Endodermal cell (in vitro differentiated cells): ENCODE results near the gene OR51A7. TPM values are rescaled to one million over a fixed set of nuclear protein-coding genes. Genes with fewer than 3 reads are reported as not detected.
"Not testable (repeated sequence)": the region's sequence is repeated elsewhere in the genome, so short reads cannot be mapped to it uniquely, and the experiment has no call there.

Source experiments
- DNase-seq: peaks from one replicate; pipeline ENCODE4 v3.0.0-alpha.2; 2017
- H3K27ac ChIP-seq: 2 replicates; pipeline ENCODE4 v1.5.1; 2013; ENCODE audit warnings: mild to moderate bottlenecking, low read depth, low read length, moderate library complexity
- H3K27me3 ChIP-seq: 2 replicates; pipeline ENCODE4 v1.6.1; 2013; ENCODE audit warnings: mild to moderate bottlenecking, low read length, moderate library complexity; ENCODE audit not compliant: insufficient read depth, control insufficient read depth, poor library complexity, severe bottlenecking
- H3K36me3 ChIP-seq: 2 replicates; pipeline ENCODE4 v1.7.0; 2013; ENCODE audit warnings: mild to moderate bottlenecking, low read length, moderate library complexity; ENCODE audit not compliant: control insufficient read depth, insufficient read depth
- H3K4me1 ChIP-seq: one replicate; pipeline ENCODE4 v1.7.0; 2013; ENCODE audit warnings: low read length; ENCODE audit not compliant: control insufficient read depth, insufficient read depth
- H3K4me3 ChIP-seq: 2 replicates; pipeline ENCODE4 v1.5.1; 2013; ENCODE audit warnings: mild to moderate bottlenecking, low read length, moderate library complexity
- H3K9ac ChIP-seq: 2 replicates; pipeline ENCODE4 v1.6.1; 2013; ENCODE audit warnings: mild to moderate bottlenecking, low read length, moderate library complexity; ENCODE audit not compliant: poor library complexity, severe bottlenecking; ENCODE audit errors: extremely low read depth
- H3K9me3 ChIP-seq: 2 replicates; pipeline ENCODE4 v1.6.1; 2013; ENCODE audit warnings: mild to moderate bottlenecking, low read length, moderate library complexity; ENCODE audit not compliant: control insufficient read depth
- H3K27ac Mint-ChIP-seq: 2 replicates; pipeline ENCODE4 v1.8.0; 2020; ENCODE audit warnings: mixed read lengths
- H3K27me3 Mint-ChIP-seq: 2 replicates; pipeline ENCODE4 v1.8.0; 2021; ENCODE audit warnings: mild to moderate bottlenecking, mixed read lengths; ENCODE audit not compliant: insufficient read depth
- H3K36me3 Mint-ChIP-seq: 2 replicates; pipeline ENCODE4 v1.8.0; 2020; ENCODE audit warnings: low read depth, mixed read lengths
- H3K4me1 Mint-ChIP-seq: 2 replicates; pipeline ENCODE4 v1.8.0; 2020; ENCODE audit warnings: mixed read lengths
- H3K4me3 Mint-ChIP-seq: 2 replicates; pipeline ENCODE4 v1.8.0; 2020; ENCODE audit warnings: mild to moderate bottlenecking, moderate library complexity, mixed read lengths
- H3K9me3 Mint-ChIP-seq: 2 replicates; pipeline ENCODE4 v1.8.0; 2020; ENCODE audit warnings: mild to moderate bottlenecking, mixed read lengths
- WGBS, 2 experiments: methylation state at CpG; one replicate each; pipeline versions ENCODE4 v1.1.5 to v1.1.7; 2013; ENCODE audit warnings: missing lambda C conversion rate in 2 of 2, mixed read lengths in 1 of 2; ENCODE audit not compliant: insufficient coverage in 1 of 2, insufficient read length in 1 of 2; 5-methylcytosine and 5-hydroxymethylcytosine counted together
- total RNA-seq, 2 donors: library from RNA; stranded (reverse); fragmentation: NEBNext Ultra II Directional in 1 of 2; extraction: Animal tissue kit (Norgen Biotek cat#: 25700) in 1 of 2; gene quantifications; 2 replicates in 1 of 2; 3 replicates in 1 of 2; pipeline ENCODE4 v1.2.1, GENCODE V29; 2021
- TF ChIP-seq, protein P1 (sequence below): fragments of 200-600 bp; sonication (generic); conservative IDR thresholded peaks from 2 replicates; pipeline ENCODE4 v1.5.0; 2021; ENCODE audit warnings: antibody characterized with exemption, mild to moderate bottlenecking

OR51A7 gene
- total RNA-seq, 2 donors from 2014 or later: not detected

- H3K9me3 ChIP-seq: no peaks in the 10 kb centered on the region
- TF ChIP-seq, protein P1, sequence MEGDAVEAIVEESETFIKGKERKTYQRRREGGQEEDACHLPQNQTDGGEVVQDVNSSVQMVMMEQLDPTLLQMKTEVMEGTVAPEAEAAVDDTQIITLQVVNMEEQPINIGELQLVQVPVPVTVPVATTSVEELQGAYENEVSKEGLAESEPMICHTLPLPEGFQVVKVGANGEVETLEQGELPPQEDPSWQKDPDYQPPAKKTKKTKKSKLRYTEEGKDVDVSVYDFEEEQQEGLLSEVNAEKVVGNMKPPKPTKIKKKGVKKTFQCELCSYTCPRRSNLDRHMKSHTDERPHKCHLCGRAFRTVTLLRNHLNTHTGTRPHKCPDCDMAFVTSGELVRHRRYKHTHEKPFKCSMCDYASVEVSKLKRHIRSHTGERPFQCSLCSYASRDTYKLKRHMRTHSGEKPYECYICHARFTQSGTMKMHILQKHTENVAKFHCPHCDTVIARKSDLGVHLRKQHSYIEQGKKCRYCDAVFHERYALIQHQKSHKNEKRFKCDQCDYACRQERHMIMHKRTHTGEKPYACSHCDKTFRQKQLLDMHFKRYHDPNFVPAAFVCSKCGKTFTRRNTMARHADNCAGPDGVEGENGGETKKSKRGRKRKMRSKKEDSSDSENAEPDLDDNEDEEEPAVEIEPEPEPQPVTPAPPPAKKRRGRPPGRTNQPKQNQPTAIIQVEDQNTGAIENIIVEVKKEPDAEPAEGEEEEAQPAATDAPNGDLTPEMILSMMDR: no peak
- no peaks in the 10 kb centered on the region for H3K9me3 Mint-ChIP-seq
Measured at GRCh38 chr11:4947505-4947904, 43.9 kb downstream of the OR51A7 start, which contains the start of gene OR51A4. OR51A4 (minus strand) TSS chr11:4947605; CDS start chr11:4947100, 505 bp downstream.

DNA sequence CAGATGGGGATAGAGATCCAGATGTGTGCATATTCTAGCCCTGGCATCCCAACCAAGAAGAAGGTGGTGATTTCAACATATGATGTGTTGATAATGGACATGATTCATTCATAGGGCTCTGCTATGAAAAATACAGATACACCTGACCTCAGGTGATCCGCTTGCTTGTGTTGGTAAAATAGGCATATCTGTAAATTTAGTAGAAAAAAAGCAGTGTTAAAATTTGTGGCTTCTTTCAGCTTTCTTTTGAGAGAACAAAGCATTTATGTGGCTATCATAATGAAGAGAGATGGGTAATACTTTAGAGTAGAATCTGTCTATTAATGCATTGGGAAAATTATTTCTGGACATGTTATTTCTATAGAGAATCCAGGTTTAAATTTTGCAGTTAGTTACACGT is 52.0 kb downstream of the OR51A7 start, which contains the start of gene OR51A2:
Gene OR51A2, minus strand, starts transcription at position 101 of the 400 bp plus-strand sequence. Its CDS starts 0 bp downstream, at position 101.
- H3K36me3 Mint-ChIP-seq, H3K9me3 ChIP-seq: not testable (repeated sequence)

More at GRCh38 chr11:4947505-4947904, 43.9 kb downstream of the OR51A7 start, which contains the start of gene OR51A4:
- Histone ChIP-seq H3K9ac (no peak within 1 kb of the TSS), H3K4me3 (no peak within 1 kb of the TSS), H3K27ac (no peak within 1 kb of the TSS), H3K27me3 (no peaks in the 10 kb centered on the region), H3K4me1 (no peaks in the 10 kb centered on the region), H3K36me3 (no peaks in the 10 kb centered on the region)
- no peak for DNase-seq
- Mint-ChIP-seq H3K4me1 (no peaks in the 10 kb centered on the region), H3K36me3 (no peaks in the 10 kb centered on the region), H3K27me3 (peaks cover 2% of the 10 kb centered on the region), H3K4me3 (no peak within 1 kb of the TSS), H3K27ac (no peak within 1 kb of the TSS)

DNA sequence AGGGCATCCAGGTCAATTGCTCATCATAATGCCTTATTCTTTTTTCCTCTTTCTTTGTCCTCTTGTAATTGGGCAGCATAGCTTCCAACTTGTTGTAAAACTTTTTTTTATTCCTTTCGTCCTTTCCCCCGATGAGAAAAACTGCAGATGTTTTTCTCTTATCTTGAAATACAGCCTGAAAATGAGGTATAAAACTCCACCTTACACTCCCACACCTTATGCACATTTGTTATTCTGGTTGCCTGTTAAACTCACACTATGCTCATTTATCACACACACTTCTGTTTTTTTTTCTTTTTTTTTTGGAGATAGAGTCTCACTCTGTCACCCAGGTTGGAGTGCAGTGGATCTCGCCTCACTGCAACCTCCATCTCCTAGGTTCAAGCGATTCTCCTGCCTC is 53.8 kb downstream of the OR51A7 start:
- no peak overlapping the region for H3K27ac Mint-ChIP-seq
- no peaks in the 10 kb centered on the region for H3K9me3 ChIP-seq
- H3K36me3 Mint-ChIP-seq: no peaks in the 10 kb centered on the region
- no peaks in the 10 kb centered on the region for H3K4me1 Mint-ChIP-seq
- TF ChIP-seq, protein P1: no peak
- no peaks in the 10 kb centered on the region for H3K4me1 ChIP-seq
- H3K27ac ChIP-seq: no peak overlapping the region
- WGBS, 2 experiments: 91 to 100% methylated on average over 4 of the region's 4 CpGs
- no peaks in the 10 kb centered on the region for H3K36me3 ChIP-seq
- no peak overlapping the region for H3K9ac ChIP-seq
- H3K4me3 Mint-ChIP-seq: no peak overlapping the region
- no peak for DNase-seq
- peaks cover 7% of the 10 kb centered on the region for H3K27me3 Mint-ChIP-seq
- no peaks in the 10 kb centered on the region for H3K27me3 ChIP-seq
- H3K9me3 Mint-ChIP-seq: no peaks in the 10 kb centered on the region
- no peak overlapping the region for H3K4me3 ChIP-seq

More for the DNA sequence above, 52.0 kb downstream of the OR51A7 start, which contains the start of gene OR51A2:
- not testable (repeated sequence) for H3K4me3 Mint-ChIP-seq, H3K27ac ChIP-seq, H3K4me1 Mint-ChIP-seq, H3K36me3 ChIP-seq, H3K27me3 Mint-ChIP-seq, H3K9ac ChIP-seq, H3K27me3 ChIP-seq, H3K4me1 ChIP-seq, H3K4me3 ChIP-seq, H3K9me3 Mint-ChIP-seq, H3K27ac Mint-ChIP-seq, DNase-seq
- 88 to 100% methylated on average over 1 to 2 of the region's 2 CpGs for WGBS, 2 experiments

Other genes starting within 250 kb of the OR51A7 start
- not detected for gene OR51E2, start 205.9 kb upstream of the OR51A7 start, total RNA-seq
- gene MMP26, start 199.0 kb upstream of the OR51A7 start, total RNA-seq: not detected
- gene OR51F1, start 133.8 kb upstream of the OR51A7 start, total RNA-seq: not detected
- gene OR52R1, start 99.4 kb upstream of the OR51A7 start, total RNA-seq: not detected
- not detected for gene OR51F2, start 82.5 kb upstream of the OR51A7 start, total RNA-seq
- gene OR51S1, start 54.6 kb upstream of the OR51A7 start, total RNA-seq: not detected
- gene OR51T1, start 21.9 kb upstream of the OR51A7 start, total RNA-seq: not detected
- not detected for gene OR51G2, start 15.6 kb downstream of the OR51A7 start, total RNA-seq
- not detected for gene OR51G1, start 20.6 kb downstream of the OR51A7 start, total RNA-seq
- not detected for gene OR51A4, start 43.8 kb downstream of the OR51A7 start, total RNA-seq
- not detected for gene OR51A2, start 51.9 kb downstream of the OR51A7 start, total RNA-seq
- gene OR51L1, start 91.1 kb downstream of the OR51A7 start, total RNA-seq: not detected
- gene OR52J3, start 142.7 kb downstream of the OR51A7 start, total RNA-seq: not detected
- gene OR52E2, start 155.8 kb downstream of the OR51A7 start, total RNA-seq: not detected
- gene OR52E1, start 165.8 kb downstream of the OR51A7 start, total RNA-seq: not detected
- gene OR52A5, start 234.6 kb downstream of the OR51A7 start, total RNA-seq: under 1 TPM; 0.13 to 0.15 TPM